ENCODE data around the gene RAPSN. TPM values are rescaled to one million over a fixed set of nuclear protein-coding genes. Genes with fewer than 3 reads are reported as not detected.

Gene RAPSN
- total RNA-seq, 6 donors from 2014 or later: 0.30 to 1.1 (median 1.0) TPM; not detected in 3

- TF ChIP-seq POLR2AphosphoS5 (IDR thresholded peaks at IDR 0.05) (no peak), CTCF (IDR thresholded peaks at IDR 0.05) (no peak), POLR2A (IDR thresholded peaks at IDR 0.05) (no peak), EP300 (IDR thresholded peaks at IDR 0.05) (no peak)
Measured at GRCh38 chr11:47396049-47396320, 53.0 kb downstream of the RAPSN start.

GRCh38 chr11:47395223-47396048 lies 53.5 kb downstream of the RAPSN start:
- ATAC-seq (ENCODE audit: low FRiP score in 2 of 2): no peak
- H3K4me1 ChIP-seq: peaks cover 27 to 47% (median 40%) of the 10 kb centered on the region in 4 donors
- TF ChIP-seq POLR2A (IDR thresholded peaks at IDR 0.05) (peak in 1 of 4 donors; percentile 1), CTCF (IDR thresholded peaks at IDR 0.05) (no peak), EP300 (IDR thresholded peaks at IDR 0.05) (no peak), POLR2AphosphoS5 (IDR thresholded peaks at IDR 0.05) (no peak)
- H3K9me3 ChIP-seq: no peaks in the 10 kb centered on the region
- H3K36me3 ChIP-seq: no peaks in the 10 kb centered on the region
- H3K27ac ChIP-seq: peak overlapping the region; percentile 94 to 97 (median 95)
- peak overlapping the region in 2 of 4 donors; percentile 16 to 30 for H3K4me3 ChIP-seq
- H3K27me3 ChIP-seq: no peaks in the 10 kb centered on the region
- peak in 1 of 2 donors; percentile 85 for DNase-seq
- WGBS, 2 donors: 50 to 67% methylated on average over 6 to 25 of the region's 25 CpGs

More at GRCh38 chr11:47396049-47396320, 53.0 kb downstream of the RAPSN start:
- peak overlapping the region; percentile 94 to 97 (median 95) for H3K27ac ChIP-seq
- peaks cover 32 to 53% (median 43%) of the 10 kb centered on the region in 4 donors for H3K4me1 ChIP-seq
- 93% methylated on average over 3 of the region's 3 CpGs for WGBS, 2 donors
- DNase-seq (no peak), ATAC-seq (ENCODE audit: low FRiP score in 2 of 2) (no peak)
- no peaks in the 10 kb centered on the region for H3K36me3 ChIP-seq
- H3K9me3 ChIP-seq: no peaks in the 10 kb centered on the region
- H3K27me3 ChIP-seq: no peaks in the 10 kb centered on the region
- no peak overlapping the region for H3K4me3 ChIP-seq

GRCh38 chr11:47394322-47395222 lies 54.4 kb downstream of the RAPSN start:
- no peaks in the 10 kb centered on the region for H3K27me3 ChIP-seq
- 58 to 59% methylated on average over 16 to 38 of the region's 39 CpGs for WGBS, 2 donors
- peak overlapping the region in 2 of 4 donors; percentile 16 to 30 for H3K4me3 ChIP-seq
- ATAC-seq (ENCODE audit: low FRiP score in 2 of 2): peak; percentile 66 to 75
- peaks cover 21 to 45% (median 39%) of the 10 kb centered on the region in 4 donors for H3K4me1 ChIP-seq
- H3K9me3 ChIP-seq: no peaks in the 10 kb centered on the region
- H3K36me3 ChIP-seq: no peaks in the 10 kb centered on the region
- H3K27ac ChIP-seq: peak overlapping the region; percentile 94 to 97 (median 95)
- DNase-seq: peak; percentile 83 to 89
- TF ChIP-seq CTCF (IDR thresholded peaks at IDR 0.05) (peak in 1 of 6 experiments; percentile 7), POLR2AphosphoS5 (IDR thresholded peaks at IDR 0.05) (peak; percentile 52 to 75), EP300 (IDR thresholded peaks at IDR 0.05) (peak in 1 of 4 donors; percentile 52), POLR2A (IDR thresholded peaks at IDR 0.05) (peak in 2 of 4 donors; percentile 27 to 80)

GRCh38 chr11:47394050-47394321 lies 55.0 kb downstream of the RAPSN start:
- DNase-seq (peak; percentile 47 to 56), ATAC-seq (ENCODE audit: low FRiP score in 2 of 2) (peak; percentile 35 to 44)
- Histone ChIP-seq H3K4me1 (peaks cover 20 to 43% (median 39%) of the 10 kb centered on the region in 4 donors), H3K36me3 (no peaks in the 10 kb centered on the region), H3K4me3 (peak overlapping the region in 1 of 4 donors; percentile 30), H3K27ac (peak overlapping the region; percentile 94 to 97 (median 95)), H3K27me3 (no peaks in the 10 kb centered on the region), H3K9me3 (no peaks in the 10 kb centered on the region)
- TF ChIP-seq POLR2A (IDR thresholded peaks at IDR 0.05) (no peak), CTCF (IDR thresholded peaks at IDR 0.05) (no peak), EP300 (IDR thresholded peaks at IDR 0.05) (no peak), POLR2AphosphoS5 (IDR thresholded peaks at IDR 0.05) (no peak)
- 67 to 90% methylated on average over 3 to 9 of the region's 9 CpGs for WGBS, 2 donors

Data from upper lobe of left lung (tissue), 6 donors.